Mesodermal cell (in vitro differentiated cells): Measurements from ENCODE around the gene C16orf95.

Source experiments
- H3K27ac ChIP-seq: 2 replicates; pipeline ENCODE4 v1.7.0; 2013; ENCODE audit warnings: mild to moderate bottlenecking, low read depth, low read length, moderate library complexity; ENCODE audit not compliant: severe bottlenecking
- H3K36me3 ChIP-seq: 2 replicates; pipeline ENCODE4 v1.7.1; 2013; ENCODE audit warnings: mild to moderate bottlenecking, low read length, moderate library complexity; ENCODE audit not compliant: control insufficient read depth, insufficient read depth
- H3K4me1 ChIP-seq: one replicate; pipeline ENCODE4 v1.7.1; 2013; ENCODE audit warnings: mild to moderate bottlenecking, low read length; ENCODE audit not compliant: insufficient read depth, control insufficient read depth, poor library complexity, severe bottlenecking
- H3K4me3 ChIP-seq: 2 replicates; pipeline ENCODE4 v1.7.0; 2013; ENCODE audit warnings: low read length, control low read depth, mild to moderate bottlenecking; ENCODE audit not compliant: insufficient read depth, poor library complexity, severe bottlenecking; ENCODE audit errors: extremely low read depth
- H3K9me3 ChIP-seq: 2 replicates; pipeline ENCODE4 v1.7.1; 2013; ENCODE audit warnings: mild to moderate bottlenecking, low read length, moderate library complexity; ENCODE audit not compliant: control insufficient read depth
- WGBS, 2 experiments: methylation state at CpG; one replicate each; pipeline ENCODE4 v1.1.5; 2013; ENCODE audit warnings: missing lambda C conversion rate in 2 of 2; ENCODE audit not compliant: insufficient coverage in 2 of 2; 5-methylcytosine and 5-hydroxymethylcytosine counted together

Gene C16orf95

GRCh38 chr16:87297918-87298631 is 19.1 kb downstream of the C16orf95 start:
- H3K27ac ChIP-seq, result no peak overlapping the region

GRCh38 chr16:87297407-87297806 is 19.8 kb downstream of the C16orf95 start:
- WGBS, 2 experiments, result 92 to 94% methylated on average over 4 of the region's 5 CpGs
- Histone ChIP-seq H3K36me3 (no peaks in the 10 kb centered on the region), H3K27ac (no peak overlapping the region), H3K9me3 (no peaks in the 10 kb centered on the region), H3K4me1 (no peaks in the 10 kb centered on the region), H3K4me3 (no peak overlapping the region)

More at GRCh38 chr16:87297918-87298631, 19.1 kb downstream of the C16orf95 start:
- Histone ChIP-seq H3K36me3 (peaks cover 2% of the 10 kb centered on the region), H3K4me3 (no peak overlapping the region), H3K9me3 (no peaks in the 10 kb centered on the region), H3K4me1 (no peaks in the 10 kb centered on the region)
- 60 to 62% methylated on average over 15 of the region's 15 CpGs for WGBS, 2 experiments

- Histone ChIP-seq H3K4me1 (no peaks in the 10 kb centered on the region), H3K9me3 (no peaks in the 10 kb centered on the region), H3K36me3 (no peaks in the 10 kb centered on the region), H3K27ac (no peak overlapping the region), H3K4me3 (no peak overlapping the region)
- WGBS, 2 experiments, result 86 to 89% methylated on average over 8 to 15 of the region's 20 CpGs
Measured at GRCh38 chr16:87295661-87296531, 21.3 kb downstream of the C16orf95 start.

GRCh38 chr16:87295259-87295658 is 21.9 kb downstream of the C16orf95 start:
- WGBS, 2 experiments, result 91% methylated on average over 4 of the region's 4 CpGs
- H3K27ac ChIP-seq, result no peak overlapping the region
- H3K36me3 ChIP-seq, result no peaks in the 10 kb centered on the region
- no peaks in the 10 kb centered on the region for H3K4me1 ChIP-seq
- H3K9me3 ChIP-seq, result no peaks in the 10 kb centered on the region
- no peak overlapping the region for H3K4me3 ChIP-seq

GRCh38 chr16:87293990-87294389 is 23.2 kb downstream of the C16orf95 start:
- H3K27ac ChIP-seq, result no peak overlapping the region
- H3K36me3 ChIP-seq, result no peaks in the 10 kb centered on the region
- H3K4me1 ChIP-seq, result no peaks in the 10 kb centered on the region
- 89 to 100% methylated on average over 3 of the region's 3 CpGs for WGBS, 2 experiments
- H3K9me3 ChIP-seq, result no peaks in the 10 kb centered on the region
- no peak overlapping the region for H3K4me3 ChIP-seq

GRCh38 chr16:87291944-87292343 is 25.2 kb downstream of the C16orf95 start:
- Histone ChIP-seq H3K9me3 (no peaks in the 10 kb centered on the region), H3K27ac (no peak overlapping the region), H3K36me3 (no peaks in the 10 kb centered on the region), H3K4me1 (no peaks in the 10 kb centered on the region), H3K4me3 (no peak overlapping the region)
- WGBS, 2 experiments, result 94 to 97% methylated on average over 4 to 6 of the region's 6 CpGs

- no peaks in the 10 kb centered on the region for H3K9me3 ChIP-seq
- H3K36me3 ChIP-seq, result no peaks in the 10 kb centered on the region
- 93 to 100% methylated on average over 3 to 5 of the region's 7 CpGs for WGBS, 2 experiments
- no peak overlapping the region for H3K27ac ChIP-seq
- H3K4me3 ChIP-seq, result no peak overlapping the region
- no peaks in the 10 kb centered on the region for H3K4me1 ChIP-seq
Measured at GRCh38 chr16:87288753-87289362, 28.3 kb downstream of the C16orf95 start.

- H3K9me3 ChIP-seq, result no peaks in the 10 kb centered on the region
- no peaks in the 10 kb centered on the region for H3K36me3 ChIP-seq
- WGBS, 2 experiments, result 89 to 92% methylated on average over 2 of the region's 8 CpGs
Measured at GRCh38 chr16:87286839-87287626, 30.2 kb downstream of the C16orf95 start.

GRCh38 chr16:87284183-87284582 is 33.0 kb downstream of the C16orf95 start:
- WGBS, 2 experiments, result 71 to 75% methylated on average over 1 to 2 of the region's 2 CpGs
- Histone ChIP-seq H3K27ac (no peak overlapping the region), H3K36me3 (no peaks in the 10 kb centered on the region), H3K9me3 (no peaks in the 10 kb centered on the region), H3K4me1 (no peaks in the 10 kb centered on the region), H3K4me3 (no peak overlapping the region)

More at GRCh38 chr16:87286839-87287626, 30.2 kb downstream of the C16orf95 start:
- Histone ChIP-seq H3K4me1 (no peaks in the 10 kb centered on the region), H3K27ac (no peak overlapping the region), H3K4me3 (no peak overlapping the region)

GRCh38 chr16:87279094-87279658 is 38.0 kb downstream of the C16orf95 start:
- no peak overlapping the region for H3K27ac ChIP-seq
- no peaks in the 10 kb centered on the region for H3K9me3 ChIP-seq
- H3K4me3 ChIP-seq, result no peak overlapping the region
- H3K4me1 ChIP-seq, result peaks cover 10% of the 10 kb centered on the region
- WGBS, 2 experiments, result 76 to 79% methylated on average over 15 to 16 of the region's 18 CpGs
- no peaks in the 10 kb centered on the region for H3K36me3 ChIP-seq
